HL-60 (cell line): ENCODE data around the gene AK9.

ENCODE experiments used
- DNase-seq, 2 experiments: peaks; one replicate each; pipeline ENCODE4 v3.0.0-alpha.2; 2010 to 2020; ENCODE audit warnings: low read depth in 1 of 2, low spot score in 1 of 2
- H3K27ac ChIP-seq: fragments of 250-450 bp; sonication (Bioruptor Pico); replicated peaks from 2 replicates; pipeline ENCODE4 v1.5.1; 2020; ENCODE audit warnings: mild to moderate bottlenecking, moderate library complexity
- H3K27me3 ChIP-seq: fragments of 250-450 bp; sonication (Bioruptor Pico); 2 replicates; pipeline ENCODE4 v1.5.1; 2021; ENCODE audit warnings: mild to moderate bottlenecking, moderate library complexity; ENCODE audit not compliant: insufficient read depth, poor library complexity, severe bottlenecking
- H3K4me3 ChIP-seq: replicated peaks from 2 replicates; pipeline ENCODE4 v1.5.1; 2011; ENCODE audit warnings: mild to moderate bottlenecking, control low read depth, low read length; ENCODE audit not compliant: insufficient read depth
- CTCF ChIP-seq: IDR thresholded peaks from one replicate; pipeline ENCODE4 v1.5.1; 2011; ENCODE audit warnings: low read length, control low read depth, inconsistent platforms; ENCODE audit not compliant: insufficient read depth
- GABPA ChIP-seq: IDR thresholded peaks from 2 replicates; pipeline ENCODE4 v1.6.1; 2012; ENCODE audit warnings: low read depth
- POLR2AphosphoS5 ChIP-seq: IDR thresholded peaks from 2 replicates; pipeline ENCODE4 v1.6.1; 2012; ENCODE audit warnings: low read depth
- REST ChIP-seq: IDR thresholded peaks from 2 replicates; pipeline ENCODE4 v1.6.1; 2012; ENCODE audit warnings: low read depth; ENCODE audit not compliant: insufficient replicate concordance
- SPI1 ChIP-seq: IDR thresholded peaks from 2 replicates; pipeline ENCODE4 v1.6.1; 2012; ENCODE audit warnings: low read depth, mild to moderate bottlenecking, borderline replicate concordance

AK9 gene

GRCh38 chr6:109655761-109656262, 35.2 kb downstream of the AK9 start:
- no peak for TF ChIP-seq REST
- TF ChIP-seq CTCF: no peak
- no peak for TF ChIP-seq SPI1
- no peak for TF ChIP-seq GABPA
- TF ChIP-seq POLR2AphosphoS5: no peak

GRCh38 chr6:109653264-109653663, 37.7 kb downstream of the AK9 start:
- no peak overlapping the region for H3K27ac ChIP-seq
- no peak overlapping the region for H3K4me3 ChIP-seq
- no peaks in the 10 kb centered on the region for H3K27me3 ChIP-seq
- no peak for DNase-seq
- TF ChIP-seq SPI1: no peak

More at GRCh38 chr6:109655761-109656262, 35.2 kb downstream of the AK9 start:
- no peak overlapping the region for H3K27ac ChIP-seq
- H3K4me3 ChIP-seq: no peak overlapping the region
- H3K27me3 ChIP-seq: no peaks in the 10 kb centered on the region
- DNase-seq: no peak

GRCh38 chr6:109644131-109644530, 46.9 kb downstream of the AK9 start:
- no peaks in the 10 kb centered on the region for H3K27me3 ChIP-seq
- TF ChIP-seq POLR2AphosphoS5 (no peak), REST (no peak), GABPA (no peak)
- no peak for DNase-seq

GRCh38 chr6:109632405-109632804, 58.6 kb downstream of the AK9 start:
- Histone ChIP-seq H3K4me3 (no peak overlapping the region), H3K27me3 (no peaks in the 10 kb centered on the region), H3K27ac (no peak overlapping the region)
- TF ChIP-seq SPI1 (no peak), POLR2AphosphoS5 (no peak)
- DNase-seq: no peak

More at GRCh38 chr6:109644131-109644530, 46.9 kb downstream of the AK9 start:
- no peak overlapping the region for H3K4me3 ChIP-seq
- H3K27ac ChIP-seq: no peak overlapping the region

GRCh38 chr6:109631403-109631802, 59.6 kb downstream of the AK9 start:
- Histone ChIP-seq H3K4me3 (no peak overlapping the region), H3K27ac (no peak overlapping the region), H3K27me3 (no peaks in the 10 kb centered on the region)
- no peak for DNase-seq
- no peak for TF ChIP-seq REST
